Measurements from ENCODE around the gene KRTAP1-4. TPM values are rescaled to one million over a fixed set of nuclear protein-coding genes. Genes with fewer than 3 reads are reported as not detected.

The KRTAP1-4 gene
- total and polyA plus RNA-seq, 2 of the 8 experiments (the other 6 are each of a cell fraction or from before 2014, with no cell fraction given), result not detected

DNA sequence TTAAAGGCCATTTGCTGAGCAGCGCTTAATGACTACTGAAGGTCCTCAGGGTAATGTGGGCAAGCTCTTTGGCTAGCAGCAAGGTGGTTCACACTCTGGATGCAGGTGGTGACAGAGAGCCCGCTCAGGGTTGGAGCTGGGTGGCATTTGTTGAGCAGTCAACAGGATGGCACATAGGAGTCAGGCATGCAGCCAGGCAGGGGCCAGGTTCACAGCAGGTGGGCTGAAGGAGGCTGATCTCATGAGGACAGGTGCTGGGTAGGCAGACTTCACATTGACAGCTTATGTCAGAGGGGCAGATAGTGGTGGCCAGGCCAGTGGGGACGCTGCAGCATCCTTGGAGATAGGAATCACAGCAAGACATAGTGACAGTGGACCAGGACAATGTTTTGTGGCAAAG, 25.6 kb downstream of the KRTAP1-4 start (continued):
- TF ChIP-seq CHD7 (IDR thresholded peaks at IDR 0.05; ENCODE audit: insufficient replicate concordance, low read length) (no peak), POLR2AphosphoS5 (IDR thresholded peaks at IDR 0.05; ENCODE audit: low read depth, low read length) (no peak), KDM5A (IDR thresholded peaks at IDR 0.05; ENCODE audit: low read length) (no peak), POU5F1 (IDR thresholded peaks at IDR 0.05; ENCODE audit: low read depth, low read length) (no peak)
- TF ChIP-seq, protein P1, sequence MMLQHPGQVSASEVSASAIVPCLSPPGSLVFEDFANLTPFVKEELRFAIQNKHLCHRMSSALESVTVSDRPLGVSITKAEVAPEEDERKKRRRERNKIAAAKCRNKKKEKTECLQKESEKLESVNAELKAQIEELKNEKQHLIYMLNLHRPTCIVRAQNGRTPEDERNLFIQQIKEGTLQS (IDR thresholded peaks at IDR 0.05; ENCODE audit: insufficient read depth, low read depth, low read length), result no peak

Measured in H1 (cell line).